Esophagus muscularis mucosa (tissue), 4 donors: ENCODE measurements around the gene CNGA2. TPM values are rescaled to one million over a fixed set of nuclear protein-coding genes. Genes with fewer than 3 reads are reported as not detected.

Experiments
- DNase-seq: peaks from one replicate; pipeline ENCODE4 v3.0.0-alpha.2; 2017; ENCODE audit errors: extremely low spot score
- H3K27ac ChIP-seq, 4 donors: fragments of 200-600 bp; sonication (generic); replicated peaks in 1 of 4; 1 replicate in 3 of 4; 2 replicates in 1 of 4; pipeline ENCODE4 v1.5.1; 2016 to 2019; ENCODE audit warnings: mild to moderate bottlenecking in 1 of 4
- H3K27me3 ChIP-seq, 4 donors: fragments of 200-600 bp; sonication (generic); one replicate each; pipeline versions ENCODE4 v1.5.1 to v1.6.0; 2016 to 2019
- H3K36me3 ChIP-seq, 4 donors: fragments of 200-600 bp; sonication (generic); one replicate each; pipeline ENCODE4 v1.5.1; 2016 to 2019
- H3K4me1 ChIP-seq, 4 donors: fragments of 200-600 bp; sonication (generic); one replicate each; pipeline ENCODE4 v1.5.1; 2016 to 2019
- H3K4me3 ChIP-seq, 4 donors: fragments of 200-600 bp; sonication (generic); 1 replicate in 2 of 4; 2 replicates in 2 of 4; pipeline ENCODE4 v1.5.1; 2016 to 2019; ENCODE audit warnings: mild to moderate bottlenecking in 4 of 4, moderate library complexity in 1 of 4
- H3K9me3 ChIP-seq, 4 donors: fragments of 200-600 bp; sonication (generic); 1 replicate in 3 of 4; 2 replicates in 1 of 4; pipeline ENCODE4 v1.5.1; 2016 to 2019
- EP300 ChIP-seq: sonication (generic); formaldehyde crosslinking; IDR thresholded peaks from one replicate; pipeline ENCODE4 v1.6.1; 2017; ENCODE audit warnings: antibody characterized with exemption
- POLR2A ChIP-seq: fragments of 450-650 bp; IDR thresholded peaks from one replicate; pipeline ENCODE4 v1.6.1; 2017; ENCODE audit warnings: antibody characterized with exemption, moderate library complexity, mild to moderate bottlenecking, low read depth
- POLR2AphosphoS5 ChIP-seq, 2 donors: sonication (generic); formaldehyde crosslinking; IDR thresholded peaks; one replicate each; pipeline ENCODE4 v1.6.1; 2017; ENCODE audit warnings: antibody characterized with exemption in 2 of 2
- WGBS: methylation state at CpG from one replicate; pipeline ENCODE4 v1.1.5; 2018; 5-methylcytosine and 5-hydroxymethylcytosine counted together
- intact Hi-C: fragments of 100-400 bp; cut with DNase I; formaldehyde crosslinking; loops from one replicate; pipeline ENCODE4 v1.15.1; 2023
- total RNA-seq, 4 donors: library from RNA; depleted of rRNA; stranded (reverse); fragments of >200 nt; gene quantifications; one replicate each; pipeline versions ENCODE4 v1.1.0 to v1.2.1, GENCODE V29; 2016
- TF ChIP-seq, protein P1 (sequence below), 3 experiments: fragments of 200-600 bp in 2 of 3; fragments of 450-650 bp in 1 of 3; sonication (generic) in 2 of 3; IDR thresholded peaks; one replicate each; pipeline ENCODE4 v1.5.1; 2017 to 2019; ENCODE audit warnings: antibody characterized with exemption in 3 of 3, mild to moderate bottlenecking in 2 of 3, moderate library complexity in 1 of 3

CNGA2 gene
- total RNA-seq, 4 donors from 2014 or later = not detected

DNA sequence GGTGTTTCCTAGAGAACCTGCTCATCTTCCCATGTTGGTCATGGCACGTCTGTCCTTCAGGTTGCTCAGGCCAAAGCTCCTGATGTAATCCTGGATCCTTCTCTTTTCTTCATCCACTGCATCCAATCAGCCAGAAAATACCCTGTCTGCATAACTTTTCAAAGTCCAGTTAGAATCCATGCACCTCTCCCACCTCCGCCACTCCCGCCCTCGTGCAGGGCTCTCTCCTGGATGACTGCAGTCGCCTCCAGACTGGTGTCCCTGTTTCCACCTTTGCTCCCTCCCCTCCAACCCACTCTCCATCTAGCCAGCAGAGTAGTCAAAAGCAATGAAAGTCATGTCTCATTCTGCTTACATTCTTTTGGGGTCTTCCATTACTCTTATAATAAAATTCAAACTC lies 16.0 kb downstream of the CNGA2 start:
- TF ChIP-seq, protein P1, sequence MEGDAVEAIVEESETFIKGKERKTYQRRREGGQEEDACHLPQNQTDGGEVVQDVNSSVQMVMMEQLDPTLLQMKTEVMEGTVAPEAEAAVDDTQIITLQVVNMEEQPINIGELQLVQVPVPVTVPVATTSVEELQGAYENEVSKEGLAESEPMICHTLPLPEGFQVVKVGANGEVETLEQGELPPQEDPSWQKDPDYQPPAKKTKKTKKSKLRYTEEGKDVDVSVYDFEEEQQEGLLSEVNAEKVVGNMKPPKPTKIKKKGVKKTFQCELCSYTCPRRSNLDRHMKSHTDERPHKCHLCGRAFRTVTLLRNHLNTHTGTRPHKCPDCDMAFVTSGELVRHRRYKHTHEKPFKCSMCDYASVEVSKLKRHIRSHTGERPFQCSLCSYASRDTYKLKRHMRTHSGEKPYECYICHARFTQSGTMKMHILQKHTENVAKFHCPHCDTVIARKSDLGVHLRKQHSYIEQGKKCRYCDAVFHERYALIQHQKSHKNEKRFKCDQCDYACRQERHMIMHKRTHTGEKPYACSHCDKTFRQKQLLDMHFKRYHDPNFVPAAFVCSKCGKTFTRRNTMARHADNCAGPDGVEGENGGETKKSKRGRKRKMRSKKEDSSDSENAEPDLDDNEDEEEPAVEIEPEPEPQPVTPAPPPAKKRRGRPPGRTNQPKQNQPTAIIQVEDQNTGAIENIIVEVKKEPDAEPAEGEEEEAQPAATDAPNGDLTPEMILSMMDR (IDR thresholded peaks at IDR 0.05) = no peak
- no peak for TF ChIP-seq EP300
- TF ChIP-seq POLR2A = no peak
- TF ChIP-seq POLR2AphosphoS5 (IDR thresholded peaks at IDR 0.05) = no peak
- intact Hi-C loops = loop anchor here (5.0 kb wide), 1 partner anchor 882 kb away; no protein-coding TSS in a partner anchor
- 87% methylated on average over 5 of the region's 5 CpGs for WGBS

DNA sequence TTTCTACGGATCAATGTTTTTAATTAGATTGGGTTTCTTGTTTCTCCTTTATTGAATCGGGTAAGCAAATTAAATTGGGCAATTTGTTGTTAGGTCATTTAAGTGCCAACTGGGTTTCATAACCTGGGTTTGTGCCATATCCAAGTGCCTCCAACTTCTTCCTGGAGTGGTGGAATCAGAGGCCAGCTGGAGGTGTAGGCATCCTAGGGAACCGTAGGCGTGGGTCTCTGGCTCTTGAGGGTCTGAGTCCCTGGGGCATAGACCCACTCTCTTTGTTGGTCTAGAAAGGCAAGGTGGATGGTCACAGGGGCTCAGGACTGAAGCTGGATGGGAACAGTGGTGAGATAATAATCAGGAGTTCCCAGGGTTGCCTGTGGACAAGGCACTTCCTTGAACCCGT lies 18.3 kb downstream of the CNGA2 start:
- H3K27ac ChIP-seq = no peak overlapping the region
- WGBS = 64% methylated on average over 5 of the region's 5 CpGs
- no peaks in the 10 kb centered on the region for H3K9me3 ChIP-seq
- no peak for DNase-seq
- H3K4me1 ChIP-seq = peaks cover 0 to 5% (median 0%) of the 10 kb centered on the region in 4 donors
- no peak overlapping the region for H3K4me3 ChIP-seq
- intact Hi-C loops = loop anchor here (5.0 kb wide), 1 partner anchor 879 kb away; no protein-coding TSS in a partner anchor
- H3K36me3 ChIP-seq = no peaks in the 10 kb centered on the region
- TF ChIP-seq, protein P1 (IDR thresholded peaks at IDR 0.05) = no peak
- TF ChIP-seq POLR2A (no peak), EP300 (no peak), POLR2AphosphoS5 (IDR thresholded peaks at IDR 0.05) (no peak)
- H3K27me3 ChIP-seq = peaks cover 0 to 7% (median 0%) of the 10 kb centered on the region in 4 donors

More for the DNA sequence above, 16.0 kb downstream of the CNGA2 start:
- Histone ChIP-seq H3K36me3 (no peaks in the 10 kb centered on the region), H3K9me3 (no peaks in the 10 kb centered on the region), H3K27ac (no peak overlapping the region), H3K4me1 (peaks cover 0 to 5% (median 0%) of the 10 kb centered on the region in 4 donors), H3K4me3 (no peak overlapping the region), H3K27me3 (peaks cover 0 to 7% (median 0%) of the 10 kb centered on the region in 4 donors)
- no peak for DNase-seq

DNA sequence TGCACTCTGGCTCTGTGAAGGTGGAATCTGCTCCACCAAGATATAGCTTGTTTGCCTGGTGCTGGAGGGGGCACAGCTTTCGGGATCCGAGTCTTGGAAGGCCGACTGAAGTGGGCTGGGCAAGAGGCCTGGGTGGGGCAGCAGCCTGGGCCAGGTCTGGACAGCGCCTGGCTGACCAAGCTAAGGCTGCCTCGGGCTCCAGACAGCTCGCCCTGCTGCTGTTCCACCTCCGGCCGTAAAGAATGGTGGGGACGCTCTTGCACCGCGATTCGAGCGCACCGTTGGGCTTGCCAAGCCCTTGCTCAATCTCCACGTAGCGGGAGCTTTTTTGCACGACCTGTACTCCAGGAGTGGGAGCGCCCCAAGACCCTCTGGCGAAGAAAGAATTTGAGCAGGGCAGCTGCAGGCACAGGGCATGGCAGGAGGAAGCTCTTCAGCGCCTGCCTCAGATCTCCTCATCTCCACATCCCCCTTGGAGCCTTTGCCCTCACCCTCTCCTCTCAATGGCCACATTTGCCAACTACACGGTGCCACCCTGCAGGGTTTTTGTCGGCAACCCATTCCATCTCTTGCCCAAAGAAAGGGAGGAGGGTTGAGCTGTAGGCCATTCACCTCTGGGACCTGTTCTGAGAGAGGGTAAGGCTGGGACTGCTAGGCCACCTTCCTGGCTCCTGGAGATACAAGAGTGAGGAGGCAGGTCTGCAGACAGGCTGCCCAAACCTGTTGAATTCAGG lies 18.9 kb downstream of the CNGA2 start:
- no peak for DNase-seq

DNA sequence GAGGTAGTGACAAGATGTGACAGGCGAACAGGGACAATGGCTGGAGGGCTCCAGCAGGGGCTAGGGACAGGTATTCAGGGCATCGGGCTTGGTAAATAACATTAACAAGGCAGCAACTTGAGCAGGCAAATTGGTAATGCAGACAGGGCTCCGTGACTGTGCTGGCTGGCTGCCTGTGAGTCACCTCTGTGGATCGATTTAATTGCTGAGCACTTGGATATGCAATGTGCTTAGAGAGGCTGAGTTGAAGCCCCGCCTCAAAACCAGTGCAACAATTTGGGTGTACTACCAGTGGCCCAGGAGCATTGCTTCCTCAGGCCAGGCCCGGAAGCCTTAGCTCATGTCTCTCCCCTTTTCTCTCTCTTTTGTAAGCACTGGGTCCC lies 19.5 kb downstream of the CNGA2 start:
- 71% methylated on average over 5 of the region's 6 CpGs for WGBS
- peaks cover 0 to 5% (median 0%) of the 10 kb centered on the region in 4 donors for H3K4me1 ChIP-seq
- TF ChIP-seq POLR2A = no peak
- TF ChIP-seq EP300 = no peak
- TF ChIP-seq, protein P1 (IDR thresholded peaks at IDR 0.05) = no peak
- TF ChIP-seq POLR2AphosphoS5 (IDR thresholded peaks at IDR 0.05) = no peak
- H3K36me3 ChIP-seq = no peaks in the 10 kb centered on the region
- peaks cover 0 to 7% (median 0%) of the 10 kb centered on the region in 4 donors for H3K27me3 ChIP-seq
- no peak for DNase-seq
- H3K27ac ChIP-seq = no peak overlapping the region
- H3K9me3 ChIP-seq = no peaks in the 10 kb centered on the region
- no peak overlapping the region for H3K4me3 ChIP-seq
- intact Hi-C loops = loop anchor here (5.0 kb wide), 1 partner anchor 878 kb away; no protein-coding TSS in a partner anchor

More for the DNA sequence above, 18.9 kb downstream of the CNGA2 start:
- Histone ChIP-seq H3K4me1 (peaks cover 0 to 5% (median 0%) of the 10 kb centered on the region in 4 donors), H3K27me3 (peaks cover 0 to 7% (median 0%) of the 10 kb centered on the region in 4 donors), H3K27ac (no peak overlapping the region), H3K36me3 (no peaks in the 10 kb centered on the region), H3K9me3 (no peaks in the 10 kb centered on the region), H3K4me3 (no peak overlapping the region)
- 26% methylated on average over 9 of the region's 22 CpGs for WGBS
- no peak for TF ChIP-seq EP300
- TF ChIP-seq POLR2A = no peak
- TF ChIP-seq, protein P1 (IDR thresholded peaks at IDR 0.05) = peak; percentile 62 to 77 (median 62)
- peak in 1 of 2 donors; percentile 17 for TF ChIP-seq POLR2AphosphoS5 (IDR thresholded peaks at IDR 0.05)
- intact Hi-C loops = loop anchor here (5.0 kb wide), 1 partner anchor 879 kb away; no protein-coding TSS in a partner anchor
